DMS 273 treated with DMSO at 0.1 percent for 48 hours (cell line): Measurements from ENCODE around the gene OR2T3.
"Not testable (repeated sequence)": the region's sequence is repeated elsewhere in the genome, so short reads cannot be mapped to it uniquely, and the experiment has no call there.

Experiments
- DNase-seq: peaks from one replicate; lab custom pipeline; 2025; lab: John Stamatoyannopoulos, UW

OR2T3 gene

GRCh38 chr1:248473051-248473450, at the start of gene OR2T3:
Gene OR2T3 (plus strand): TSS chr1:248473351. CDS start chr1:248473351, 0 bp downstream.
- not testable (repeated sequence) for DNase-seq

- DNase-seq = not testable (repeated sequence)
Measured at GRCh38 chr1:248427526-248428191, 45.5 kb upstream of the OR2T3 start.

GRCh38 chr1:248428192-248428533, 45.0 kb upstream of the OR2T3 start:
- DNase-seq = not testable (repeated sequence)

GRCh38 chr1:248431683-248432082, 41.5 kb upstream of the OR2T3 start:
- DNase-seq = not testable (repeated sequence)

- not testable (repeated sequence) for DNase-seq
Measured at GRCh38 chr1:248432201-248432600, 41.0 kb upstream of the OR2T3 start.

GRCh38 chr1:248433811-248434415, 39.2 kb upstream of the OR2T3 start:
- DNase-seq = not testable (repeated sequence)

- not testable (repeated sequence) for DNase-seq
Measured at GRCh38 chr1:248434913-248435312, 38.2 kb upstream of the OR2T3 start.

GRCh38 chr1:248436303-248436702, 36.8 kb upstream of the OR2T3 start:
- not testable (repeated sequence) for DNase-seq

- not testable (repeated sequence) for DNase-seq
Measured at GRCh38 chr1:248438668-248439067, 34.5 kb upstream of the OR2T3 start.

- DNase-seq = not testable (repeated sequence)
Measured at GRCh38 chr1:248439283-248439682, 33.9 kb upstream of the OR2T3 start.

GRCh38 chr1:248442500-248443277, 30.5 kb upstream of the OR2T3 start:
- not testable (repeated sequence) for DNase-seq

- DNase-seq = not testable (repeated sequence)
Measured at GRCh38 chr1:248444603-248445002, 28.5 kb upstream of the OR2T3 start.

- not testable (repeated sequence) for DNase-seq
Measured at GRCh38 chr1:248445399-248445798, 27.8 kb upstream of the OR2T3 start, which contains the start of gene OR2T2. Gene OR2T2 (plus strand): TSS chr1:248445637. CDS start chr1:248452798, 7,161 bp downstream.

- not testable (repeated sequence) for DNase-seq
Measured at GRCh38 chr1:248448409-248449074, 24.6 kb upstream of the OR2T3 start.

- DNase-seq = not testable (repeated sequence)
Measured at GRCh38 chr1:248449821-248450465, 23.2 kb upstream of the OR2T3 start.

- DNase-seq = not testable (repeated sequence)
Measured at GRCh38 chr1:248450466-248451145, 22.5 kb upstream of the OR2T3 start.

GRCh38 chr1:248453619-248454018, 19.5 kb upstream of the OR2T3 start:
- DNase-seq = not testable (repeated sequence)

- DNase-seq = not testable (repeated sequence)
Measured at GRCh38 chr1:248455045-248455444, 18.1 kb upstream of the OR2T3 start.

GRCh38 chr1:248456635-248457034, 16.5 kb upstream of the OR2T3 start:
- DNase-seq = not testable (repeated sequence)

GRCh38 chr1:248459117-248459516, 14.0 kb upstream of the OR2T3 start:
- not testable (repeated sequence) for DNase-seq

GRCh38 chr1:248471154-248471553, 2.0 kb upstream of the OR2T3 start:
- DNase-seq = no peak
